HL-60 (cell line): Measurements from ENCODE around the gene PCGF3.

ENCODE experiments used
- DNase-seq, 2 experiments: peaks; one replicate each; pipeline ENCODE4 v3.0.0-alpha.2; 2010 to 2020; ENCODE audit warnings: low read depth in 1 of 2, low spot score in 1 of 2
- H3K27ac ChIP-seq: fragments of 250-450 bp; sonication (Bioruptor Pico); replicated peaks from 2 replicates; pipeline ENCODE4 v1.5.1; 2020; ENCODE audit warnings: mild to moderate bottlenecking, moderate library complexity
- H3K27me3 ChIP-seq: fragments of 250-450 bp; sonication (Bioruptor Pico); 2 replicates; pipeline ENCODE4 v1.5.1; 2021; ENCODE audit warnings: mild to moderate bottlenecking, moderate library complexity; ENCODE audit not compliant: insufficient read depth, poor library complexity, severe bottlenecking
- H3K4me3 ChIP-seq: replicated peaks from 2 replicates; pipeline ENCODE4 v1.5.1; 2011; ENCODE audit warnings: mild to moderate bottlenecking, control low read depth, low read length; ENCODE audit not compliant: insufficient read depth
- CTCF ChIP-seq: IDR thresholded peaks from one replicate; pipeline ENCODE4 v1.5.1; 2011; ENCODE audit warnings: low read length, control low read depth, inconsistent platforms; ENCODE audit not compliant: insufficient read depth
- GABPA ChIP-seq: IDR thresholded peaks from 2 replicates; pipeline ENCODE4 v1.6.1; 2012; ENCODE audit warnings: low read depth
- POLR2AphosphoS5 ChIP-seq: IDR thresholded peaks from 2 replicates; pipeline ENCODE4 v1.6.1; 2012; ENCODE audit warnings: low read depth
- REST ChIP-seq: IDR thresholded peaks from 2 replicates; pipeline ENCODE4 v1.6.1; 2012; ENCODE audit warnings: low read depth; ENCODE audit not compliant: insufficient replicate concordance
- SPI1 ChIP-seq: IDR thresholded peaks from 2 replicates; pipeline ENCODE4 v1.6.1; 2012; ENCODE audit warnings: low read depth, mild to moderate bottlenecking, borderline replicate concordance

The PCGF3 gene

GRCh38 chr4:769511-769910 is 63.9 kb downstream of the PCGF3 start:
- TF ChIP-seq POLR2AphosphoS5 = no peak
- no peak for TF ChIP-seq REST
- TF ChIP-seq SPI1 = no peak
- no peak for TF ChIP-seq GABPA
- TF ChIP-seq CTCF = no peak
- DNase-seq = no peak
- no peaks in the 10 kb centered on the region for H3K27me3 ChIP-seq
- H3K4me3 ChIP-seq = no peak overlapping the region
- H3K27ac ChIP-seq = no peak overlapping the region

- Histone ChIP-seq H3K27me3 (no peaks in the 10 kb centered on the region), H3K27ac (no peak overlapping the region), H3K4me3 (no peak overlapping the region)
- TF ChIP-seq GABPA (no peak), SPI1 (no peak), REST (no peak), POLR2AphosphoS5 (no peak), CTCF (no peak)
- no peak for DNase-seq
These were observed 64.4 kb downstream of the PCGF3 start for GRCh38 chr4:770022-770421.

- no peaks in the 10 kb centered on the region for H3K27me3 ChIP-seq
- H3K27ac ChIP-seq = no peak overlapping the region
- DNase-seq = no peak
- TF ChIP-seq POLR2AphosphoS5 = no peak
- no peak for TF ChIP-seq CTCF
- TF ChIP-seq GABPA = no peak
- no peak for TF ChIP-seq SPI1
- no peak for TF ChIP-seq REST
- H3K4me3 ChIP-seq = no peak overlapping the region
These were observed 65.8 kb downstream of the PCGF3 start for GRCh38 chr4:771464-771863.
